ENCODE data around the gene EGLN1.

DNA sequence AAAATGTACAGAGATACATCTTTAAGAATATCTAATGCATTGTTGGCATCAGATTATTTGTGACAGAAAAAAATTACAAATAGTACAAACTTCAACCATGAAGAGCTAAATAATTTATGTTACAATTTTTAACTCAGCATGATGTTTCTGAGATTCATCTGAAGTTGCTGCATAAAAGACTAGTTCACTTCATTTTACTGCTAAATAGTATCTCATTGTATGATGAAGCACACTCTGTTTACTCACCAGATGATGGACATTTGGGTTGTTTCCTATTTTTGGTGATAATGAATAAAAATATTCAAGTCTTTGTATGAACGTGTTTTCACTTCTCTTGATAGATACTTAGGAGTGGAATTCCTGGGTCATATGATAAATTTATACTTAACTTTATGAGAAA lies 20.6 kb downstream of the EGLN1 start:
- TF ChIP-seq, protein P1, sequence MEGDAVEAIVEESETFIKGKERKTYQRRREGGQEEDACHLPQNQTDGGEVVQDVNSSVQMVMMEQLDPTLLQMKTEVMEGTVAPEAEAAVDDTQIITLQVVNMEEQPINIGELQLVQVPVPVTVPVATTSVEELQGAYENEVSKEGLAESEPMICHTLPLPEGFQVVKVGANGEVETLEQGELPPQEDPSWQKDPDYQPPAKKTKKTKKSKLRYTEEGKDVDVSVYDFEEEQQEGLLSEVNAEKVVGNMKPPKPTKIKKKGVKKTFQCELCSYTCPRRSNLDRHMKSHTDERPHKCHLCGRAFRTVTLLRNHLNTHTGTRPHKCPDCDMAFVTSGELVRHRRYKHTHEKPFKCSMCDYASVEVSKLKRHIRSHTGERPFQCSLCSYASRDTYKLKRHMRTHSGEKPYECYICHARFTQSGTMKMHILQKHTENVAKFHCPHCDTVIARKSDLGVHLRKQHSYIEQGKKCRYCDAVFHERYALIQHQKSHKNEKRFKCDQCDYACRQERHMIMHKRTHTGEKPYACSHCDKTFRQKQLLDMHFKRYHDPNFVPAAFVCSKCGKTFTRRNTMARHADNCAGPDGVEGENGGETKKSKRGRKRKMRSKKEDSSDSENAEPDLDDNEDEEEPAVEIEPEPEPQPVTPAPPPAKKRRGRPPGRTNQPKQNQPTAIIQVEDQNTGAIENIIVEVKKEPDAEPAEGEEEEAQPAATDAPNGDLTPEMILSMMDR (IDR thresholded peaks at IDR 0.05) = no peak
- TF ChIP-seq POLR2A (IDR thresholded peaks at IDR 0.05; ENCODE audit: low read length) (no peak), RFX5 (IDR thresholded peaks at IDR 0.05) (no peak), CHD2 (IDR thresholded peaks at IDR 0.05; ENCODE audit: low read length, partially characterized antibody) (no peak), EHMT2 (IDR thresholded peaks at IDR 0.05; ENCODE audit: low read depth) (no peak), ZFP36 (IDR thresholded peaks at IDR 0.05; ENCODE audit: borderline replicate concordance, partially characterized antibody) (no peak), EP300 (IDR thresholded peaks at IDR 0.05) (no peak), BHLHE40 (IDR thresholded peaks at IDR 0.05; ENCODE audit: low read depth, low read length) (no peak), HOXB13 (CRISPR knock-in tag; IDR thresholded peaks at IDR 0.05; ENCODE audit: low read depth) (no peak), CBX8 (IDR thresholded peaks at IDR 0.05) (no peak)
- TF ChIP-seq, protein P2, sequence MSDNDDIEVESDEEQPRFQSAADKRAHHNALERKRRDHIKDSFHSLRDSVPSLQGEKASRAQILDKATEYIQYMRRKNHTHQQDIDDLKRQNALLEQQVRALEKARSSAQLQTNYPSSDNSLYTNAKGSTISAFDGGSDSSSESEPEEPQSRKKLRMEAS (IDR thresholded peaks at IDR 0.05) = no peak
- TF ChIP-seq, protein P3, sequence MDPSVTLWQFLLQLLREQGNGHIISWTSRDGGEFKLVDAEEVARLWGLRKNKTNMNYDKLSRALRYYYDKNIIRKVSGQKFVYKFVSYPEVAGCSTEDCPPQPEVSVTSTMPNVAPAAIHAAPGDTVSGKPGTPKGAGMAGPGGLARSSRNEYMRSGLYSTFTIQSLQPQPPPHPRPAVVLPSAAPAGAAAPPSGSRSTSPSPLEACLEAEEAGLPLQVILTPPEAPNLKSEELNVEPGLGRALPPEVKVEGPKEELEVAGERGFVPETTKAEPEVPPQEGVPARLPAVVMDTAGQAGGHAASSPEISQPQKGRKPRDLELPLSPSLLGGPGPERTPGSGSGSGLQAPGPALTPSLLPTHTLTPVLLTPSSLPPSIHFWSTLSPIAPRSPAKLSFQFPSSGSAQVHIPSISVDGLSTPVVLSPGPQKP (IDR thresholded peaks at IDR 0.05; ENCODE audit: low read depth, low read length) = no peak
- TF ChIP-seq, protein P4, sequence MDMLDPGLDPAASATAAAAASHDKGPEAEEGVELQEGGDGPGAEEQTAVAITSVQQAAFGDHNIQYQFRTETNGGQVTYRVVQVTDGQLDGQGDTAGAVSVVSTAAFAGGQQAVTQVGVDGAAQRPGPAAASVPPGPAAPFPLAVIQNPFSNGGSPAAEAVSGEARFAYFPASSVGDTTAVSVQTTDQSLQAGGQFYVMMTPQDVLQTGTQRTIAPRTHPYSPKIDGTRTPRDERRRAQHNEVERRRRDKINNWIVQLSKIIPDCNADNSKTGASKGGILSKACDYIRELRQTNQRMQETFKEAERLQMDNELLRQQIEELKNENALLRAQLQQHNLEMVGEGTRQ (IDR thresholded peaks at IDR 0.05) = no peak

Data from A549 (cell line).